AG09309 (cell line): ENCODE results near the gene TMEM163.

Source experiments
- DNase-seq: peaks from one replicate; pipeline ENCODE4 v3.0.0-alpha.2; 2010; ENCODE audit warnings: low read depth
- H3K4me3 ChIP-seq: 2 replicates; pipeline ENCODE4 v1.5.1; 2011; ENCODE audit warnings: mild to moderate bottlenecking, low read depth, low read length, moderate library complexity; ENCODE audit not compliant: control insufficient read depth
- TF ChIP-seq, protein P1 (sequence below): IDR thresholded peaks from 2 replicates; pipeline ENCODE4 v1.5.1; 2011; ENCODE audit warnings: mild to moderate bottlenecking, low read depth, low read length, inconsistent platforms; ENCODE audit not compliant: insufficient read depth, control insufficient read depth; ENCODE audit errors: missing control alignments

The TMEM163 gene

GRCh38 chr2:134583462-134583861 lies 135.3 kb downstream of the TMEM163 start:
- no peak for DNase-seq
- TF ChIP-seq, protein P1, sequence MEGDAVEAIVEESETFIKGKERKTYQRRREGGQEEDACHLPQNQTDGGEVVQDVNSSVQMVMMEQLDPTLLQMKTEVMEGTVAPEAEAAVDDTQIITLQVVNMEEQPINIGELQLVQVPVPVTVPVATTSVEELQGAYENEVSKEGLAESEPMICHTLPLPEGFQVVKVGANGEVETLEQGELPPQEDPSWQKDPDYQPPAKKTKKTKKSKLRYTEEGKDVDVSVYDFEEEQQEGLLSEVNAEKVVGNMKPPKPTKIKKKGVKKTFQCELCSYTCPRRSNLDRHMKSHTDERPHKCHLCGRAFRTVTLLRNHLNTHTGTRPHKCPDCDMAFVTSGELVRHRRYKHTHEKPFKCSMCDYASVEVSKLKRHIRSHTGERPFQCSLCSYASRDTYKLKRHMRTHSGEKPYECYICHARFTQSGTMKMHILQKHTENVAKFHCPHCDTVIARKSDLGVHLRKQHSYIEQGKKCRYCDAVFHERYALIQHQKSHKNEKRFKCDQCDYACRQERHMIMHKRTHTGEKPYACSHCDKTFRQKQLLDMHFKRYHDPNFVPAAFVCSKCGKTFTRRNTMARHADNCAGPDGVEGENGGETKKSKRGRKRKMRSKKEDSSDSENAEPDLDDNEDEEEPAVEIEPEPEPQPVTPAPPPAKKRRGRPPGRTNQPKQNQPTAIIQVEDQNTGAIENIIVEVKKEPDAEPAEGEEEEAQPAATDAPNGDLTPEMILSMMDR = no peak
- H3K4me3 ChIP-seq = no peak overlapping the region

GRCh38 chr2:134582547-134582899 lies 136.3 kb downstream of the TMEM163 start:
- no peak overlapping the region for H3K4me3 ChIP-seq
- TF ChIP-seq, protein P1 = no peak
- DNase-seq = no peak

DNA sequence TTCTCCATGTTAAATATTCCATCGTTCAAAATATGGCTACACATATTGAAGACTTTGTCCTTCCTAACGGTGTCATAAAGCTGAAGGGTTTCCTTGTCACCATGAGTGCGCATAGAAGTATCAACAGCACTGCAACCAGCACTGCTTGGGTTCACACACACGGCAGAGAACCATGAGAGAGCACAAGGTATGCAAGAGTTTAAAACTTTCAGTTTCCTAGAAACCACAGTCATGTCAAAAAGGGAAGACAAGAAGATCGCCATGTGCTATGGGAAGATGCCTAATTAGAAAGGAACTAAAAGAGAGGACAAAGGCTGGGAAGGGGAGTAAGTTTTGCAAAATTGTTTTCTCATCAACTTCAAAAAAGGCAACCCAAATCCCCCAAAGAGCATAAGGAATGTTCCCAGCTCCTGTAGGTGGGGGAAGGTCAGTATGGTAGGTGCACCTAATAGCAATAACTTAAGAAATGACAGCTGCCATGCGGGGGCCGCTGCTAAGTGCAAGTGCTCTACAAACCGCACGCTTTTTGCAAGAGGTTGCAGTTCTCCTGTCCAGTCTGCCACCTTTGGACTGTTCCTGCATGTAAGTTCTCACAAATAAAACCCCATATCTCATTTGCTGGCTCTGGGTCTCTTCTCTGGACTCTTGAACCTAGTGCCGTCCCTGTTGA lies 136.8 kb downstream of the TMEM163 start:
- no peak overlapping the region for H3K4me3 ChIP-seq
- TF ChIP-seq, protein P1 = no peak
- no peak for DNase-seq

DNA sequence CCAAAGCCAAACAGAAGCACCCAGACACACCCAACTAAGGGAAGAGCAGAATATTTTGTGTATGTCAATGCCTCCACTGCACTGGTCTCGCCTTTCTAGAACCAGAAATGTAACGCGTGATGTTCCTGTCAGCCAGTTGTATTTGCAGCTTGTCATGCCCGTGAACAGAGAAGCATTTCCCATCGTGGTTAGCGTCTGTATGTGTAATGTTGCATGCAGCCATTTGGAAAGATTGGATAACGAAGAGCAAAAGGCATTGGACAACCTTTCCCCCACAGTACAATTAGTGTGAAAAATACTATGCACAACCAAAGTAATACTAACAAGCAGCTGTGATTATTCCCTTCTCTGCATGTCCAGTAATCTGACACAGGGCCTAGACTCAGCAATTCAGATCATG lies 140.5 kb downstream of the TMEM163 start:
- TF ChIP-seq, protein P1 = no peak
- no peak for DNase-seq
- no peak overlapping the region for H3K4me3 ChIP-seq

DNA sequence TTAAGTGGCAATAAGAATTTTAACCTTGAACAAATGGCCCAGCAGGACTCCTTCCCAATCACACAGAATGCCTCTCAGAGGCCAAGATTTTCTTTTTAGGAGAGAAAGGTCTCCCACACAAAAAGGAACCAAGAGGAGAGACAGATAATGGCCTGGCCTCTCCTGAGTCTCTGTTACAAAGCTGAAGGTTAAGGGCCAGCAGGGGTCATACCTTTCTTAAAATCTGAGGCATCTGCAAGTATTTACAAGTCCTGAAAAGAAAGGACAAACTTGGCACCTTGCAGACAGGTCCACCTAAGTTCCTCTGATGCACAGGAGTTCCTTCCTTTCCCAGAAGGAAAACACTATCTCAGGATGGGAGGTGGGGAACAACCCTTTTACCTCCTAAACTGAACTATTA lies 142.3 kb downstream of the TMEM163 start:
- no peak overlapping the region for H3K4me3 ChIP-seq
- TF ChIP-seq, protein P1 = no peak
- DNase-seq = no peak

DNA sequence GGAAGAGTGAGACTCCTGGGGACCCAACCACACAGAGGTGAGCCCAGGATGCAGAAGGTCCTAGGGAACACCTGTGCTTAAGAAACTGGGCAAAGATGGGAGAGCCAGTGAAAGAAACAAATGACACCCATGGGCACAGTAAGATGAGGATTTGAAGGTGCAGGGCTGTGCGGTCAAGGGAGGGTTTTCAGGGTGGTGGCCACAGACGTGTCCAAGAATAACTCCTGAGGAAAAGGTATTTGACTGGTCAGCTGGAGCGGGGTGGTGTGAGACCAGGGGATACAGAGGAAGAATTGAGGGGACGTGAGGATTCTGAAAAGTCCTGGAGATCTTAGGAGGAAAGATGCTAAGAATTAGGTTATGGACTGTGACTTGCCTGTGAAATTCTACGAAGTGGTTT lies 142.9 kb downstream of the TMEM163 start:
- H3K4me3 ChIP-seq = no peak overlapping the region
- DNase-seq = no peak
- TF ChIP-seq, protein P1 = no peak
